GM12875 (cell line): ENCODE results near the gene CELF5.

ENCODE experiments used
- H3K4me3 ChIP-seq: one replicate; pipeline ENCODE4 v1.5.1; 2011; ENCODE audit warnings: low read depth, low read length, control low read depth
- TF ChIP-seq, protein P1 (sequence below): IDR thresholded peaks from 2 replicates; pipeline ENCODE4 v1.5.1; 2011; ENCODE audit warnings: low read depth, mild to moderate bottlenecking, control low read depth, inconsistent platforms, low read length, moderate library complexity, borderline replicate concordance; ENCODE audit not compliant: insufficient read depth

Gene CELF5

DNA sequence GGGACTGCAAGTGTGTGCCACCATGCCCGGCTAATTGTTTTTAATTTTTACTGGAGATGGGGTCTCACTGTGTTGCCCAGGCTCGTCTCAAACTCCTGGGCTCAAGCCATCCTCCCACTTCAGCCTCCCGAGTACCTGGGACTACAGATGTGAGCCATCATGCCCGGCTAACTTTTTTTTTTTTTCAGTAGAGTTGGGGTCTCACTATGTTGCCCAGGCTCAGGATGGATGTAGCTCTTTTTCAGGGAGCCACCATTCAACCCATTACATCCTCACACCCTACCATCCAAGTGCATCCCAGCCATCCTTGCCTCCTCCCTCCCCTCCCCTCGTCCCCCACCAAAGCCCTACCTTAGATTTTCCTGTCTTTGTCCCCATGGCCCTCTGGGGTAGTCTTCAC is 14.9 kb downstream of the CELF5 start:
- TF ChIP-seq, protein P1, sequence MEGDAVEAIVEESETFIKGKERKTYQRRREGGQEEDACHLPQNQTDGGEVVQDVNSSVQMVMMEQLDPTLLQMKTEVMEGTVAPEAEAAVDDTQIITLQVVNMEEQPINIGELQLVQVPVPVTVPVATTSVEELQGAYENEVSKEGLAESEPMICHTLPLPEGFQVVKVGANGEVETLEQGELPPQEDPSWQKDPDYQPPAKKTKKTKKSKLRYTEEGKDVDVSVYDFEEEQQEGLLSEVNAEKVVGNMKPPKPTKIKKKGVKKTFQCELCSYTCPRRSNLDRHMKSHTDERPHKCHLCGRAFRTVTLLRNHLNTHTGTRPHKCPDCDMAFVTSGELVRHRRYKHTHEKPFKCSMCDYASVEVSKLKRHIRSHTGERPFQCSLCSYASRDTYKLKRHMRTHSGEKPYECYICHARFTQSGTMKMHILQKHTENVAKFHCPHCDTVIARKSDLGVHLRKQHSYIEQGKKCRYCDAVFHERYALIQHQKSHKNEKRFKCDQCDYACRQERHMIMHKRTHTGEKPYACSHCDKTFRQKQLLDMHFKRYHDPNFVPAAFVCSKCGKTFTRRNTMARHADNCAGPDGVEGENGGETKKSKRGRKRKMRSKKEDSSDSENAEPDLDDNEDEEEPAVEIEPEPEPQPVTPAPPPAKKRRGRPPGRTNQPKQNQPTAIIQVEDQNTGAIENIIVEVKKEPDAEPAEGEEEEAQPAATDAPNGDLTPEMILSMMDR = no peak
- no peak overlapping the region for H3K4me3 ChIP-seq

DNA sequence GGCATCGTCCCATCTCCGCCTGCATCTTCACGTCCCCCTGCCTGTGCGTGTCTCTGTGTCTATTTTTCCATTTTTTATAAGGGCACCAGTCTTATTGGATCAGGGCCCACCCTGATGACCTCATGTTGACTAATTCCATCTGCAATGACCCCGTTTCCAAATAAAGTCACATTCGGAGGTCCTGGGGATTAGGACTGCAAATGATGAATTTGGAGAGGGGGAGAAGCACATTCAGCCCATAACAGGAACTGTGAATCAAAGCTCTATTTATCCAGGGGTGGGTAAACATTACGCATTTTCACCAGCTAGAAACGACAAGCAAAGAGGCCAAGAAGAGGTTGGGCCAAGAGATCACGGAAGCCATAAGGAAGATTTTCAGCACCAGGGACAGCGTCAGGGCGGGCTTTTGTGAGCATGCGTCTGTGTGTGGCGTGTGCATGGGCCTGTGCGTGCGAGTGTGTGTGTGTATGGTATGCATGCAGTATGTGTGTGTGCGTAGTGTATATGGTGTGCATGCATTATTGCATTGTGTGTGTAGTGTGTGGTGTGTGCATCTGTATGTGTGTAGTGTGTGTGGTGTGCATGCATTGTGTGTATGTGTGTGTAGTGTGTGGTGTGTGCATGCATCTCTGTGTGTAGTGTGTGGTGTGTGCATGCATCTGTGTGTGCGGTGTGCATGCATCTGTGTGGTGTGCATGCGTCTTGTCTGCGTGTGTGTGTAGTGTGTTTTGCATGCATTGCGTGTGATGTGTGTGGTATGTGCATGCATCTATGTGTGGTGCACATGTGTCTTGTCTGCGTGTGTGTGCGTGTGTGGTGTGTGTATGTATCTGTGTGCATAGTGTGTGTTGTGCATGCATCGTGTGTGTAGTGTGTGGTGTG is 19.6 kb downstream of the CELF5 start:
- no peak overlapping the region for H3K4me3 ChIP-seq
- TF ChIP-seq, protein P1 = no peak

DNA sequence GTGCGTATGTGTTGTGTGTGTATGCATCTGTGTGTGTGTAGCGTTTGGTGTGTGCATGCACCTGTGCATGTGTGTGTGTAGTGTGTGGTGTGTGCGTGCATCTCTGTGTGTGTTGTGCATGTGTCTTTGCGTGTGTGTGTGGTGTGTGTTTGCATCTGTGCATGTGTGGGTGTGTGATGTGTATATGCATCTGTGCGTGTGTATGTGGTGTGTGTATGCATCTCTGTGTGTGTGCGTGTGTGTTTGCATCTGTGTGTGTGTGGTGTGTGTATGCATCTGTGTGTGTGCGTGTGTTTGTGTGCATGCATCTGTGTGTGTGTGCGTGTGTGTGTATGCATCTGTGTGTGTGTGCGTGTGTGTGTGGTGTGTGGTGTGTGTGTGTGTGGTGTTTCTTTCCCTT is 20.6 kb downstream of the CELF5 start:
- TF ChIP-seq, protein P1 = no peak
- no peak overlapping the region for H3K4me3 ChIP-seq

DNA sequence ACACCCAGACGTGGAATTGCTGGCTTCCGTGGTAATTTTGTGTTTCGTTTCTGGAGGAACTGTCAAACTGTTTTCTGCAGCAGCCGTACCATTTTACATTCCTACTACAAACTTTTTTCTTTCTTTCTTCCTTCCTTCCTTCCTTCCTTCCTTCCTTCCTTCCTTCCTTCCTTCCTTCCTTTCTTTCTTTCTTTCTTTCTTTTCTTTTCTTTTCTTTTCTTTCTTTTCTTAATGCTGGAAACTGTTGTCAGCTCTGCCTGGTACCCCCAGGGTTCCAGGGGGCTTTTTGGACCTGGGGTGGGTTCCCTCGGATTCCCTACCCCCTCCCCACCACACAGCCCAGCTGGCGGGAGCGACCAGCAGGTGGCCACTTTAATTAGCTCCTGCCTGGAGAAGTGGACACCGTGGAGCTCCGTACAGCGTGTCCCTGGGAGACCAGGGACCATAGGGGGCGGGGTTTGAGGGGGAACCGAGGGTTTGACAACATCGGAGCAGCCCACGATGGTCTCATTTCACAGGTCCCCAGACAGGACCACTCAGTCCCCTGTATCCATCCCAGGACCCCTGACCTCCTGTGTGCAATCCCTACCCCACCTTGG is 24.4 kb downstream of the CELF5 start:
- no peak overlapping the region for H3K4me3 ChIP-seq
- TF ChIP-seq, protein P1 = no peak

DNA sequence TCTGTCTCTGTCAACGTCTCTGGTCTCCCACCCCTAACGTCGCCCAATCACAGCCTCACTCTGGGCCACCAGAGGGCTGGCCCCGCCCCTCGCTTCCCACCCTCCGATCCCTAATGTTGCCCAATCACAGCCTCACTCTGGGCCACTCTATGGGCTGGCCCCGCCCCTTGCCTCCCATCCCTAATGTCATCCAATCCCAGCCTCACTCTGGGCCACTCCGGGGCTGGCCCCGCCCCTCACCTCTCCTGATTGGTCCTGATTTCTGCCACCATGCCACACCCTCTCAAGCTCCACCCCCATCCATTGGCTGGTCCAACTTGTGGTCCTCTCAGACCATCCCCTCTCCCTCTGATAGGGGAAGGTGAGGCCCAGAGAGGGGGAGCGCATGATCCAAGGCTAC is 24.9 kb downstream of the CELF5 start:
- H3K4me3 ChIP-seq = no peak overlapping the region
- TF ChIP-seq, protein P1 = no peak

DNA sequence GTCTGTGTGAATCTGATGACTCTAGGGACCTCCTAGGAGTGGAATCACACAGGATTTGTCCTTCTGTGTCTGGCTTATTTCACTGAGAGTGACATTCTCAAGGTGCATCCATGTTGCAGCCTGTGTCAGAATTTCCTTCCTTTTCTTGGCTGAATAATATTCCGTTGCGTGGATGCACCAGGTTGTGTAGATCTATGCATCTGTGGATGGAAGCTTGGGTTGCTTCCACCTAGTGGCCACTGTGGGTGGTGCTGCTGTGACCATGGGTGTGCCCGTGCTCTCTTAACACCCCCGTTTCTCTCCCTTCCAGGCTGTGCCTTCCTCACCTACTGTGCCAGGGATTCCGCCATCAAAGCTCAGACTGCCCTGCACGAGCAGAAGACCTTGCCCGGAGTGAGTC is 26.2 kb downstream of the CELF5 start:
- TF ChIP-seq, protein P1 = peak; percentile 80
- no peak overlapping the region for H3K4me3 ChIP-seq

DNA sequence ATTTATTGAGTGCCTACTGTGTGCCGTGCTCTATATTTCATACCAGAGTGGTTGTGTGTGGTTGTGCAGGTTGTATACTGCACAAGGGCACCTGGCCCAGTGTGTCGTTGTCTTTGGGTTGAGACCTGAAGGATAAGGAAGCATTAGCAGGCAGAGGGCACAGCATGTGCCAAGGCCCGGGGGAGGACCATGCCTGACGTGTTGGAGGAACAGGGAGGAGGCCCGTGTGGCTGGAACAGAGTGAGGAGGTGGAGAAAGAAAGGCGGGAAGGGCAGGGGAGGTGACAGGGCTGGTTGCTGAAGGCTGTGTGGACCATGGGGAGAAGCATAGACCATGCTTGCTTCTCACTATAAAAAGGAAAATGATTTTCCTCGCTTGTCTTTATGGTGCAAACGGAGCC is 26.8 kb downstream of the CELF5 start:
- H3K4me3 ChIP-seq = no peak overlapping the region
- TF ChIP-seq, protein P1 = no peak
